Panc1 (cell line): ENCODE data around the gene RPL38. TPM values are rescaled to one million over a fixed set of nuclear protein-coding genes. Genes with fewer than 3 reads are reported as not detected.

Experiments used
- ATAC-seq: fragments of 200-7000 bp; cut with Tn5 transposase; 2 replicates; pipeline ENCODE4 v1.9.1; 2020; ENCODE audit warnings: mild to moderate bottlenecking, moderate library complexity
- BruUV-seq: library from RNA; stranded (reverse); fragments of 400-500 nt; replicated peaks from 2 replicates; lab custom pipeline; 2021; lab: Mats Ljungman, UMichigan
- CTCF ChIA-PET: fragments of 300-600 bp; sonication (Branson Sonifier 250); formaldehyde crosslinking; loops from one replicate; lab custom pipeline; 2022; ENCODE audit warnings: antibody characterized with exemption; lab: Charles Lee
- POLR2A ChIA-PET: fragments of 300-600 bp; sonication (Branson Sonifier 250); formaldehyde crosslinking; loops from one replicate; lab custom pipeline; 2022; ENCODE audit warnings: antibody characterized with exemption; lab: Charles Lee
- DNase-seq: peaks from one replicate; pipeline ENCODE4 v3.0.0-alpha.2; 2010; ENCODE audit warnings: low read depth, low spot score
- H3K27ac ChIP-seq: 2 replicates; pipeline ENCODE4 v1.5.1; 2011; ENCODE audit warnings: mild to moderate bottlenecking, low read length, inconsistent platforms
- H3K27me3 ChIP-seq: fragments of 200-500 bp; sonication (Bioruptor generic); 2 replicates; pipeline ENCODE4 v1.6.0; 2014; ENCODE audit warnings: low read length, inconsistent platforms; ENCODE audit not compliant: control insufficient read depth, insufficient read depth
- H3K36me3 ChIP-seq: fragments of 200-500 bp; sonication (Bioruptor generic); 2 replicates; pipeline ENCODE4 v1.5.1; 2014; ENCODE audit warnings: inconsistent platforms, mild to moderate bottlenecking, low read length, moderate library complexity; ENCODE audit not compliant: control insufficient read depth, insufficient read depth
- H3K4me1 ChIP-seq: 2 replicates; pipeline ENCODE4 v1.5.1; 2011; ENCODE audit warnings: inconsistent platforms, mild to moderate bottlenecking, low read length, moderate library complexity; ENCODE audit not compliant: control insufficient read depth, insufficient read depth
- H3K4me3 ChIP-seq, 2 experiments: 2 replicates each; pipeline ENCODE4 v1.5.1; 2011 to 2012; ENCODE audit warnings: low read depth in 2 of 2, low read length in 2 of 2, mild to moderate bottlenecking in 2 of 2, inconsistent platforms in 1 of 2, moderate library complexity in 1 of 2
- H3K9me3 ChIP-seq: fragments of 200-500 bp; sonication (Bioruptor generic); 2 replicates; pipeline ENCODE4 v1.5.1; 2014; ENCODE audit warnings: low read depth, mild to moderate bottlenecking, inconsistent platforms, low read length, moderate library complexity; ENCODE audit not compliant: control insufficient read depth, insufficient read depth
- POLR2AphosphoS5 ChIP-seq: IDR thresholded peaks from 2 replicates; pipeline ENCODE4 v1.6.1; 2012; ENCODE audit warnings: mild to moderate bottlenecking, low read depth, low read length, moderate library complexity
- SIN3A ChIP-seq: IDR thresholded peaks from 2 replicates; pipeline ENCODE4 v1.6.1; 2012; ENCODE audit warnings: low read depth, mild to moderate bottlenecking, low read length, moderate library complexity, borderline replicate concordance; ENCODE audit not compliant: insufficient read depth
- TCF7L2 ChIP-seq: IDR thresholded peaks from 2 replicates; pipeline ENCODE4 v1.6.1; 2011; ENCODE audit warnings: mild to moderate bottlenecking, low read depth, low read length, inconsistent platforms
- in situ Hi-C: cut with HindIII; loops from 2 replicates; pipeline ENCODE4 v1.10.0; 2016; ENCODE audit warnings: low sequenced_read_pairs, low pct_unique_long_range_greater_than_20kb
- intact Hi-C: fragments of 100-400 bp; cut with micrococcal nuclease; formaldehyde crosslinking; loops from one replicate; pipeline ENCODE4 v1.10.0; 2022; ENCODE audit not compliant: unreplicated experiment
- total RNA-seq: library from RNA; stranded (reverse); gene quantifications from one replicate; pipeline ENCODE4 v1.2.1, GENCODE V29; 2021; ENCODE audit not compliant: unreplicated experiment
- TF ChIP-seq, protein P1 (sequence below), 2 experiments: IDR thresholded peaks; 2 replicates each; pipeline ENCODE4 v1.6.1; 2011 to 2012; ENCODE audit warnings: low read depth in 2 of 2, control low read depth in 1 of 2, low read length in 1 of 2, mild to moderate bottlenecking in 1 of 2, moderate library complexity in 1 of 2; ENCODE audit not compliant: insufficient read depth in 1 of 2
- TF ChIP-seq, protein P2 (sequence below): fragments of 450-650 bp; IDR thresholded peaks from 2 replicates; pipeline ENCODE4 v1.5.1; 2017; ENCODE audit warnings: mild to moderate bottlenecking

The RPL38 gene
- total RNA-seq, 1 experiment from 2014 or later, result 968 TPM

DNA sequence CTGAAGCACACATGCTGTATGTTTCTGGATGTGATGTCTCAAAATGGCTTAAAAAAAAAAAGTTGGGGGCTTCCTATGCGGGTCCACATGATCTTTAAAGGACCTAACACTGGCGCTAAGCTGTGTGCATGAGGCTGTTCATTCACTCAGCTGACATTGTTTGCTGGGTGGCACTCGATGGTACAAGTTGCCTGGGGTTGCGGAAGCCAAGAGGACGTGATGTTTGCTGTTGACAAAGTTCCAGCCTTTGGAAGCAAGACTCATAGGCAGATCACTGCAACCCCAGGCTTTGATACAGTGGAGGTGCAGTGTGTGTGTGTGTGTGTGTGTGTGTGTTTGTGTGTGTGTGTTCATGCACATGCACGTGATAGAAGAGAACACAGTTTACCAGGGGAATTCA lies 41.1 kb downstream of the RPL38 start:
- ChIA-PET CTCF (no interaction called here), POLR2A (no interaction called here)
- H3K27ac ChIP-seq, result no peak overlapping the region
- ATAC-seq (no peak), DNase-seq (no peak)
- no peaks in the 10 kb centered on the region for H3K9me3 ChIP-seq
- no peaks in the 10 kb centered on the region for H3K27me3 ChIP-seq
- no TSS peak for BruUV-seq
- no peaks in the 10 kb centered on the region for H3K4me1 ChIP-seq
- intact Hi-C loops, result no loop called here
- no peak overlapping the region for H3K4me3 ChIP-seq
- no peaks in the 10 kb centered on the region for H3K36me3 ChIP-seq
- in situ Hi-C loops, result no loop called here
- TF ChIP-seq POLR2AphosphoS5, result no peak
- TF ChIP-seq, protein P1, sequence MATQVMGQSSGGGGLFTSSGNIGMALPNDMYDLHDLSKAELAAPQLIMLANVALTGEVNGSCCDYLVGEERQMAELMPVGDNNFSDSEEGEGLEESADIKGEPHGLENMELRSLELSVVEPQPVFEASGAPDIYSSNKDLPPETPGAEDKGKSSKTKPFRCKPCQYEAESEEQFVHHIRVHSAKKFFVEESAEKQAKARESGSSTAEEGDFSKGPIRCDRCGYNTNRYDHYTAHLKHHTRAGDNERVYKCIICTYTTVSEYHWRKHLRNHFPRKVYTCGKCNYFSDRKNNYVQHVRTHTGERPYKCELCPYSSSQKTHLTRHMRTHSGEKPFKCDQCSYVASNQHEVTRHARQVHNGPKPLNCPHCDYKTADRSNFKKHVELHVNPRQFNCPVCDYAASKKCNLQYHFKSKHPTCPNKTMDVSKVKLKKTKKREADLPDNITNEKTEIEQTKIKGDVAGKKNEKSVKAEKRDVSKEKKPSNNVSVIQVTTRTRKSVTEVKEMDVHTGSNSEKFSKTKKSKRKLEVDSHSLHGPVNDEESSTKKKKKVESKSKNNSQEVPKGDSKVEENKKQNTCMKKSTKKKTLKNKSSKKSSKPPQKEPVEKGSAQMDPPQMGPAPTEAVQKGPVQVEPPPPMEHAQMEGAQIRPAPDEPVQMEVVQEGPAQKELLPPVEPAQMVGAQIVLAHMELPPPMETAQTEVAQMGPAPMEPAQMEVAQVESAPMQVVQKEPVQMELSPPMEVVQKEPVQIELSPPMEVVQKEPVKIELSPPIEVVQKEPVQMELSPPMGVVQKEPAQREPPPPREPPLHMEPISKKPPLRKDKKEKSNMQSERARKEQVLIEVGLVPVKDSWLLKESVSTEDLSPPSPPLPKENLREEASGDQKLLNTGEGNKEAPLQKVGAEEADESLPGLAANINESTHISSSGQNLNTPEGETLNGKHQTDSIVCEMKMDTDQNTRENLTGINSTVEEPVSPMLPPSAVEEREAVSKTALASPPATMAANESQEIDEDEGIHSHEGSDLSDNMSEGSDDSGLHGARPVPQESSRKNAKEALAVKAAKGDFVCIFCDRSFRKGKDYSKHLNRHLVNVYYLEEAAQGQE (IDR thresholded peaks at IDR 0.05; ENCODE audit: insufficient read depth in 1 of 2, low read depth in 2 of 2, low read length in 1 of 2), result no peak
- TF ChIP-seq TCF7L2, result no peak
- TF ChIP-seq, protein P2, sequence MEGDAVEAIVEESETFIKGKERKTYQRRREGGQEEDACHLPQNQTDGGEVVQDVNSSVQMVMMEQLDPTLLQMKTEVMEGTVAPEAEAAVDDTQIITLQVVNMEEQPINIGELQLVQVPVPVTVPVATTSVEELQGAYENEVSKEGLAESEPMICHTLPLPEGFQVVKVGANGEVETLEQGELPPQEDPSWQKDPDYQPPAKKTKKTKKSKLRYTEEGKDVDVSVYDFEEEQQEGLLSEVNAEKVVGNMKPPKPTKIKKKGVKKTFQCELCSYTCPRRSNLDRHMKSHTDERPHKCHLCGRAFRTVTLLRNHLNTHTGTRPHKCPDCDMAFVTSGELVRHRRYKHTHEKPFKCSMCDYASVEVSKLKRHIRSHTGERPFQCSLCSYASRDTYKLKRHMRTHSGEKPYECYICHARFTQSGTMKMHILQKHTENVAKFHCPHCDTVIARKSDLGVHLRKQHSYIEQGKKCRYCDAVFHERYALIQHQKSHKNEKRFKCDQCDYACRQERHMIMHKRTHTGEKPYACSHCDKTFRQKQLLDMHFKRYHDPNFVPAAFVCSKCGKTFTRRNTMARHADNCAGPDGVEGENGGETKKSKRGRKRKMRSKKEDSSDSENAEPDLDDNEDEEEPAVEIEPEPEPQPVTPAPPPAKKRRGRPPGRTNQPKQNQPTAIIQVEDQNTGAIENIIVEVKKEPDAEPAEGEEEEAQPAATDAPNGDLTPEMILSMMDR, result no peak
- TF ChIP-seq SIN3A, result no peak

DNA sequence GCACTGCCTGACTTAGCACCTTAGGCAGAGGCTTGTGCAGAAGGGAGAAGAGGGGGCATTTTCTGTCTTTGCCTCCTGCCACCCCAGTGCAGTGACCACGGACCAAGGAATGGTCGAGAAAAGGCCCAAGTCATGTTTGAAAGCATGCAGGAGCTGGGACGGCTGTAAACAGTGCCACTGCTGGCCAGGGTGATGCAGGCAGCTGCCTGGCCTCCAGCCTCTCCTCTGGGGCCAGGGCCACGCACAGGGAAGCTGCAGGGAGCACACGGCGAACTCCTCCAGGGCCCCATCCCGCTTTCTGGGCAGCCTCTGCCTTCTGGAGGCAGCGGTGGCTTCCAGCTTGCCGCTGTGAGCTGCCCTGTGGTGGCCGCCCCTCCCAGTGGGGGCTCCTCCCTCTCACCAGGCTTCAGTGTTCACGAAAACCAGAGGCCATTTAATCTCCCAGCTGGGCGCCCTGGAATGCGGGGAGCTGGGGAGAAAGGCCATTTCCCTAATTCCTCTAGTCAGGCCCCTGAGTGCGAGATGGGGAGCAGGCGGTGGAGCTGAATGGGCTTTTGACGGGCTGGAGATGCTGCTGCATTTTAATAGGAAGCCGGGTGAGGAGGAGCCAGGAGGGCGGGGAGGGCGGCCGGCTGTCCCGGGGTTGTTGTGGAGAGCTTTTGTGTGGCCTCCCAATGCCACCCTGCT lies 41.8 kb downstream of the RPL38 start:
- H3K27me3 ChIP-seq, result no peaks in the 10 kb centered on the region
- H3K9me3 ChIP-seq, result no peaks in the 10 kb centered on the region
- ATAC-seq (peak; percentile 23; the same call in 1 of the 2 replicates), DNase-seq (no peak)
- CTCF ChIA-PET, result no interaction called here
- intact Hi-C loops (no loop called here), in situ Hi-C loops (no loop called here)
- H3K27ac ChIP-seq, result no peak overlapping the region
- no TSS peak for BruUV-seq
- POLR2A ChIA-PET, result no interaction called here
- no peaks in the 10 kb centered on the region for H3K36me3 ChIP-seq
- TF ChIP-seq, protein P1 (IDR thresholded peaks at IDR 0.05; ENCODE audit: insufficient read depth in 1 of 2, low read depth in 2 of 2, low read length in 1 of 2), result no peak
- TF ChIP-seq TCF7L2 (no peak), POLR2AphosphoS5 (no peak)
- no peaks in the 10 kb centered on the region for H3K4me1 ChIP-seq
- H3K4me3 ChIP-seq, result no peak overlapping the region
